Fibroblast of mammary gland (primary cell): ENCODE results near the gene RAD23B.
A peak's percentile ranks its signal among the peaks of the same experiment; 100 is the strongest.

ENCODE experiments used
- DNase-seq: peaks from one replicate; pipeline ENCODE4 v3.0.0-alpha.2; 2010; ENCODE audit warnings: low read depth
- H3K4me3 ChIP-seq: 2 replicates; pipeline ENCODE4 v1.5.1; 2011; ENCODE audit warnings: low read depth, mild to moderate bottlenecking, low read length, moderate library complexity; ENCODE audit not compliant: control insufficient read depth
- CTCF ChIP-seq: conservative IDR thresholded peaks from 2 replicates; pipeline ENCODE4 v1.5.1; 2011; ENCODE audit warnings: low read depth, low read length, inconsistent platforms; ENCODE audit not compliant: control insufficient read depth, insufficient read depth

The RAD23B gene

DNA sequence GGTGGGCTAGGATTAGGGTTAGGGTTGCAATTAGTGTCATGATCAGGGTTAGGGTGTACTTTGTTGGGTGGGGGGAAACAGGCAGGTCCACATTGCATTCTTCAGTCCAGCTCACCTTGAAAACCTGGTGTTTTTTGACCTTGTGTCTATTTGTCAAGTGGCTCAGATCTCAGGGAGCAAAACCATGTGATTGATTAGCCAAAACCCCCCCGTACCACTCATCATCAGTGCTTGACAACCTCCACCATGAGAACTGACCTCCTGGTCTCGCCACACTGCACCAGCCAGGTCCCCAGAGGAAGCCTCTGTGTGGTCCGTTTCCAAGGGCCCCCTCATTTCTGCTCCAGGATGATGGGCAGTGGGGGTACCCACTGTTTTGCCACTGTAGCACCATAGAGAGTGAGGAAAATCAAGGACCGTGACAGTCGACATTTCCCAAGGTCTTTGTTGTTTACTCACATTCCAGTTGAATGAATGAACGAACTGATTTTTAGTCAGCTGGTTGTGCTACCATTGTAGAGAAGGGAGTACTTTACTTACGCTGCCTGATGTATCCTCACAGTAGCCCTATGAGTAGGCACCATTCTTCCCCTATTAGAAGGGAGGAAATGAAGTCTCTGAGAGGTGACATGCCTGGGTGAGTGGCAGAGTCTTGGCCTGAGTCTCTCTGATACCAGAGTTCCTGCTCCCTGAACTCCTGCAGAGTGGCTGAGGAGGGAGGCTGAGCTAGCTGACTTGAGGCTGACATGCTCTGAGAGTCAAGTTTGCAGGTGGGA is 84.8 kb downstream of the RAD23B start:
- no peak for DNase-seq
- no peak overlapping the region for H3K4me3 ChIP-seq
- no peak for TF ChIP-seq CTCF

GRCh38 chr9:107368696-107369095 is 85.6 kb downstream of the RAD23B start:
- DNase-seq, result no peak
- no peak overlapping the region for H3K4me3 ChIP-seq
- TF ChIP-seq CTCF, result no peak

DNA sequence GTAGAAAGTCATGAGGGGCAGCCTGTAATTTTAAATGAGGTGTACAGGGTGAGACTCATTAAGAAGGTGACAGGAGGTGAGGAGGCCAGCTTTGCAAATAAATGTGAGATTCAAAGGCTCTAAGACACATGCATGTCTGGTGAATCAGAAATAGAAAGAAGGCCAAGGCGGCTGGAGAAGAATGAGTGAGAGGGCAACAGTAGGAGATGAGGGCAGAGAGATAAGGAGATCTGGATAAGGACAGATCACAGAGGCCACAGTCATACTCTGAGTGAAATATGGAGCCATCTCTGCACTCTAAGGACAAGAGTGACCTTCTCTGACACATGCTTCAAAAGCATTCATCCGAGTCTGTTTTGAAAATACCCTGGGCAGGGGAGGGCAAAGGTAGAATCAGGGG is 90.7 kb downstream of the RAD23B start:
- TF ChIP-seq CTCF, result no peak
- DNase-seq, result no peak
- H3K4me3 ChIP-seq, result no peak overlapping the region

DNA sequence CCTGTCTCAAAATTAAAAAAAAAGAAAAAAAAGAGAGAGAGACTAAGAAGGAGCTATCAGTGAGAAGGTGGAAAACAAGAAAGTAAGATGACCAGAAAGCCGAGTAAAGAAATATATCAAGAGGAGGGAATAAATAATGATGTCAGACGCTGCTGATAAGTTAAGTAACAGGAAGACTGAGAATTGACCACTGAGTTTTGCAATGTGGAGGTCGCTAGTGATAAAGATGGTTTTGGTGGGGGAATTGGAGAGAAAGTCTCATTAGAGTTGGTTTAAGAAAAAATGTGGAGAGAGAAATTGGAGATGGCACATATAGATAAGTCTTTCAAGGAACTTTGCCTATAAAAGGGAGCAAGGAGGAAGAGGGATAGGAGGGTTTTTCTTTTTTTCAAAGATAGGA is 91.9 kb downstream of the RAD23B start:
- TF ChIP-seq CTCF, result no peak
- DNase-seq, result no peak
- no peak overlapping the region for H3K4me3 ChIP-seq

DNA sequence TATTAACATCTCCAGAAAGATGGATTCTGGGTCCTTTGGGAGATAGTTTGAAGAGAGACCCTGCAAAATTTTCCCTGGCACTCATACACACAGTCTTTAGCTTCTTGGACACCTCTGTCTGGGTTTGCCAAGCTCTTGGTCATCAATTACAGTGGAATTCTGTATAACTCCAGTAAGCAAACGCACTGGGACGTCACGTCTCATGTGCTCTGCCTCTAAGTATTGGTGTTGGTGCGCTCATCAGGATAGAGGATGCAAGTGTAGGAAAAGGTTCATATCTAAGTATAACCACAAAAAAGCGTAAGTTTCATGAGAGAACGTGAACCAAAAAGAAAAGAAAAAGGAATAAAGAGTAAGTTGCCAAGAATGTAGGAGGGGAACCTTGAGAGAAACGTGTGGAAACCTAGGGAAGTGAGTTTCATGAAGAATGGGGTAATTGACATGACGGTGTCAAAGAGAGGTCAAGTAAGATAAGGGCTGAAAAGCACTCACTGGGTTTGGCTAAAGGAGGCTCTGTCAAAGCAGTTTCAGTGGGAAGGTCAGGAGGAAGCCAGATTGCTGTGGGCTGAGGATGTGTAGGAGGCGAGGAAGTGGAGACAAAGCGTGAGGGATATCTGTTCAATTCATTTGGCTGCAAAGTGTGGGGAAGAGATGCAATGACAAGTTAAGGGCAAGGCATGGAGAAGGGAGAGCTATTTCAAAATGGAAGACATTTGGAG is 92.7 kb downstream of the RAD23B start:
- TF ChIP-seq CTCF, result no peak

DNA sequence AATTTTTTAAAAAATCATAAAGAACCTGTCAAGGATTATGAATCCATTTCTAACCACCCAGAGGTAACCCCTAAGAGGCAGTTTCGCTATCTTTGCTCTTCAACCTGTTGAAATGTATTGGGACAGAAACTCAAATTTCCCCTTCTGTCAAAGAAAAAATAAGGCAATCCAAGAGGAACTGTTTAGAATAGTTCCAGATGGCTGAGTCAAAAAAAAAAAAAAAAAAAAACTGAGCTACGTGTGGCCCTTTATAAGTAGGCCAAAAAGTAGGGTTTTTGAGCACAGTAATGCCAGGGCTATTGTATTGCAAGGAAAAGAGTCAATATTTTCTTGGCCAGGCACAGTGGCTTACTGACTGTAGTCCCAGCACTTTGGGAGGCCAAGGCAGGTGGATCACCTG is 94.9 kb downstream of the RAD23B start:
- DNase-seq, result no peak
- TF ChIP-seq CTCF, result no peak
- no peak overlapping the region for H3K4me3 ChIP-seq

More for the DNA sequence above, 92.7 kb downstream of the RAD23B start:
- no peak overlapping the region for H3K4me3 ChIP-seq
- DNase-seq, result peak; percentile 5
